ENCODE results near the gene RCOR2.

The RCOR2 gene

GRCh38 chr11:63911440-63911839 is 5.5 kb downstream of the RCOR2 start:
- H3K27me3 ChIP-seq (ENCODE audit: control insufficient read depth, insufficient read depth, low read length): no peaks in the 10 kb centered on the region
- H3K36me3 ChIP-seq (ENCODE audit: control insufficient read depth, low read depth, low read length): peaks cover 26% of the 10 kb centered on the region
- H3K4me1 ChIP-seq (ENCODE audit: control insufficient read depth, low read depth, low read length): peaks cover 29% of the 10 kb centered on the region
- no peak overlapping the region for H3K9ac ChIP-seq (ENCODE audit: low read length)
- no peaks in the 10 kb centered on the region for H3K9me3 ChIP-seq (ENCODE audit: control insufficient read depth, low read depth, low read length)
- H3K4me3 ChIP-seq (ENCODE audit: low read length): no peak overlapping the region
- no peak overlapping the region for H3K27ac ChIP-seq (ENCODE audit: low read length)

- no peak overlapping the region for H3K4me3 ChIP-seq (ENCODE audit: low read length)
- no peaks in the 10 kb centered on the region for H3K9me3 ChIP-seq (ENCODE audit: control insufficient read depth, low read depth, low read length)
- no peak overlapping the region for H3K27ac ChIP-seq (ENCODE audit: low read length)
- H3K4me1 ChIP-seq (ENCODE audit: control insufficient read depth, low read depth, low read length): peaks cover 33% of the 10 kb centered on the region
- H3K9ac ChIP-seq (ENCODE audit: low read length): no peak overlapping the region
- H3K27me3 ChIP-seq (ENCODE audit: control insufficient read depth, insufficient read depth, low read length): no peaks in the 10 kb centered on the region
- H3K36me3 ChIP-seq (ENCODE audit: control insufficient read depth, low read depth, low read length): peaks cover 26% of the 10 kb centered on the region
Measured at GRCh38 chr11:63910675-63911074, 6.3 kb downstream of the RCOR2 start.

- Histone ChIP-seq H3K27ac (ENCODE audit: low read length) (no peak overlapping the region), H3K36me3 (ENCODE audit: control insufficient read depth, low read depth, low read length) (peaks cover 23% of the 10 kb centered on the region), H3K9ac (ENCODE audit: low read length) (no peak overlapping the region), H3K4me1 (ENCODE audit: control insufficient read depth, low read depth, low read length) (peaks cover 37% of the 10 kb centered on the region), H3K9me3 (ENCODE audit: control insufficient read depth, low read depth, low read length) (no peaks in the 10 kb centered on the region), H3K27me3 (ENCODE audit: control insufficient read depth, insufficient read depth, low read length) (no peaks in the 10 kb centered on the region), H3K4me3 (ENCODE audit: low read length) (no peak overlapping the region)
Measured at GRCh38 chr11:63909591-63910506, 7.1 kb downstream of the RCOR2 start.

- Histone ChIP-seq H3K27me3 (ENCODE audit: control insufficient read depth, insufficient read depth, low read length) (no peaks in the 10 kb centered on the region), H3K27ac (ENCODE audit: low read length) (no peak overlapping the region), H3K9ac (ENCODE audit: low read length) (no peak overlapping the region), H3K36me3 (ENCODE audit: control insufficient read depth, low read depth, low read length) (peaks cover 23% of the 10 kb centered on the region), H3K4me3 (ENCODE audit: low read length) (no peak overlapping the region), H3K4me1 (ENCODE audit: control insufficient read depth, low read depth, low read length) (peaks cover 37% of the 10 kb centered on the region), H3K9me3 (ENCODE audit: control insufficient read depth, low read depth, low read length) (no peaks in the 10 kb centered on the region)
Measured at GRCh38 chr11:63908631-63909401, 8.1 kb downstream of the RCOR2 start.

- Histone ChIP-seq H3K27ac (ENCODE audit: low read length) (no peak overlapping the region), H3K4me1 (ENCODE audit: control insufficient read depth, low read depth, low read length) (peaks cover 37% of the 10 kb centered on the region), H3K27me3 (ENCODE audit: control insufficient read depth, insufficient read depth, low read length) (no peaks in the 10 kb centered on the region), H3K9ac (ENCODE audit: low read length) (no peak overlapping the region), H3K4me3 (ENCODE audit: low read length) (no peak overlapping the region), H3K36me3 (ENCODE audit: control insufficient read depth, low read depth, low read length) (peaks cover 30% of the 10 kb centered on the region), H3K9me3 (ENCODE audit: control insufficient read depth, low read depth, low read length) (no peaks in the 10 kb centered on the region)
Measured at GRCh38 chr11:63907808-63908530, 9.0 kb downstream of the RCOR2 start.

GRCh38 chr11:63907063-63907462 is 9.9 kb downstream of the RCOR2 start:
- Histone ChIP-seq H3K4me3 (ENCODE audit: low read length) (no peak overlapping the region), H3K27me3 (ENCODE audit: control insufficient read depth, insufficient read depth, low read length) (no peaks in the 10 kb centered on the region), H3K36me3 (ENCODE audit: control insufficient read depth, low read depth, low read length) (peaks cover 31% of the 10 kb centered on the region), H3K9ac (ENCODE audit: low read length) (no peak overlapping the region), H3K4me1 (ENCODE audit: control insufficient read depth, low read depth, low read length) (peaks cover 37% of the 10 kb centered on the region), H3K9me3 (ENCODE audit: control insufficient read depth, low read depth, low read length) (no peaks in the 10 kb centered on the region), H3K27ac (ENCODE audit: low read length) (no peak overlapping the region)

GRCh38 chr11:63906585-63906984 is 10.4 kb downstream of the RCOR2 start:
- H3K4me3 ChIP-seq (ENCODE audit: low read length): no peak overlapping the region
- H3K27ac ChIP-seq (ENCODE audit: low read length): no peak overlapping the region
- peaks cover 37% of the 10 kb centered on the region for H3K4me1 ChIP-seq (ENCODE audit: control insufficient read depth, low read depth, low read length)
- peaks cover 35% of the 10 kb centered on the region for H3K36me3 ChIP-seq (ENCODE audit: control insufficient read depth, low read depth, low read length)
- H3K9ac ChIP-seq (ENCODE audit: low read length): no peak overlapping the region
- no peaks in the 10 kb centered on the region for H3K27me3 ChIP-seq (ENCODE audit: control insufficient read depth, insufficient read depth, low read length)
- H3K9me3 ChIP-seq (ENCODE audit: control insufficient read depth, low read depth, low read length): no peaks in the 10 kb centered on the region

GRCh38 chr11:63906087-63906486 is 10.9 kb downstream of the RCOR2 start:
- Histone ChIP-seq H3K9me3 (ENCODE audit: control insufficient read depth, low read depth, low read length) (no peaks in the 10 kb centered on the region), H3K27ac (ENCODE audit: low read length) (no peak overlapping the region), H3K4me1 (ENCODE audit: control insufficient read depth, low read depth, low read length) (peaks cover 37% of the 10 kb centered on the region), H3K27me3 (ENCODE audit: control insufficient read depth, insufficient read depth, low read length) (no peaks in the 10 kb centered on the region), H3K4me3 (ENCODE audit: low read length) (no peak overlapping the region), H3K9ac (ENCODE audit: low read length) (no peak overlapping the region), H3K36me3 (ENCODE audit: control insufficient read depth, low read depth, low read length) (peaks cover 35% of the 10 kb centered on the region)

- Histone ChIP-seq H3K36me3 (ENCODE audit: control insufficient read depth, low read depth, low read length) (peaks cover 44% of the 10 kb centered on the region), H3K9ac (ENCODE audit: low read length) (no peak overlapping the region), H3K9me3 (ENCODE audit: control insufficient read depth, low read depth, low read length) (no peaks in the 10 kb centered on the region), H3K4me1 (ENCODE audit: control insufficient read depth, low read depth, low read length) (peaks cover 30% of the 10 kb centered on the region), H3K4me3 (ENCODE audit: low read length) (no peak overlapping the region), H3K27me3 (ENCODE audit: control insufficient read depth, insufficient read depth, low read length) (no peaks in the 10 kb centered on the region), H3K27ac (ENCODE audit: low read length) (no peak overlapping the region)
Measured at GRCh38 chr11:63905179-63905578, 11.8 kb downstream of the RCOR2 start.

GRCh38 chr11:63904743-63905142 is 12.2 kb downstream of the RCOR2 start:
- Histone ChIP-seq H3K4me3 (ENCODE audit: low read length) (no peak overlapping the region), H3K27ac (ENCODE audit: low read length) (no peak overlapping the region), H3K9me3 (ENCODE audit: control insufficient read depth, low read depth, low read length) (no peaks in the 10 kb centered on the region), H3K36me3 (ENCODE audit: control insufficient read depth, low read depth, low read length) (peaks cover 48% of the 10 kb centered on the region), H3K9ac (ENCODE audit: low read length) (no peak overlapping the region), H3K27me3 (ENCODE audit: control insufficient read depth, insufficient read depth, low read length) (no peaks in the 10 kb centered on the region), H3K4me1 (ENCODE audit: control insufficient read depth, low read depth, low read length) (peaks cover 25% of the 10 kb centered on the region)

GRCh38 chr11:63903884-63904283 is 13.1 kb downstream of the RCOR2 start:
- Histone ChIP-seq H3K9me3 (ENCODE audit: control insufficient read depth, low read depth, low read length) (no peaks in the 10 kb centered on the region), H3K4me3 (ENCODE audit: low read length) (no peak overlapping the region), H3K27ac (ENCODE audit: low read length) (no peak overlapping the region), H3K36me3 (ENCODE audit: control insufficient read depth, low read depth, low read length) (peaks cover 57% of the 10 kb centered on the region), H3K4me1 (ENCODE audit: control insufficient read depth, low read depth, low read length) (peaks cover 20% of the 10 kb centered on the region), H3K27me3 (ENCODE audit: control insufficient read depth, insufficient read depth, low read length) (no peaks in the 10 kb centered on the region), H3K9ac (ENCODE audit: low read length) (no peak overlapping the region)
